K562 (cell line): Measurements from ENCODE around the gene MRRF. TPM values are rescaled to one million over a fixed set of nuclear protein-coding genes. Genes with fewer than 3 reads are reported as not detected.
A peak's percentile ranks its signal among the peaks of the same experiment; 100 is the strongest.

ENCODE experiments used
- CHD4 ChIP-seq: fragments of 200-600 bp; sonication (generic); IDR thresholded peaks from 3 replicates; pipeline ENCODE4 v1.6.1; 2012; ENCODE audit warnings: low read depth, mild to moderate bottlenecking, mixed read lengths, low read length, inconsistent platforms; ENCODE audit not compliant: insufficient read depth, insufficient replicate concordance, poor library complexity, severe bottlenecking
- DPF2 ChIP-seq: fragments of 450-650 bp; IDR thresholded peaks from 2 replicates; pipeline ENCODE4 v1.6.1; 2016
- EZH2 ChIP-seq: IDR thresholded peaks from 2 replicates; pipeline ENCODE4 v1.6.1; 2012; ENCODE audit warnings: low read depth, mild to moderate bottlenecking, inconsistent platforms, low read length, borderline replicate concordance
- GATAD2A ChIP-seq: fragments of 450-650 bp; IDR thresholded peaks from 2 replicates; pipeline ENCODE4 v1.6.1; 2017
- JUND ChIP-seq, 2 experiments: IDR thresholded peaks; 2 replicates in 1 of 2; 3 replicates in 1 of 2; pipeline ENCODE4 v1.6.1; 2011; ENCODE audit warnings: borderline replicate concordance in 2 of 2, low read depth in 2 of 2, low read length in 2 of 2, improper control_type of control experiment in 1 of 2, missing biosample characterization in 1 of 2, missing genetic modification characterization in 1 of 2, missing genetic modification reagents in 1 of 2
- MIER1 ChIP-seq: fragments of 450-650 bp; IDR thresholded peaks from 2 replicates; pipeline ENCODE4 v1.6.1; 2016; ENCODE audit warnings: antibody characterized with exemption, mild to moderate bottlenecking, low read depth
- RBFOX2 ChIP-seq: fragments of 200-400 bp; formaldehyde crosslinking; IDR thresholded peaks from 2 replicates; pipeline ENCODE4 v1.6.1; 2017; ENCODE audit warnings: low read depth, mild to moderate bottlenecking, low read length, moderate library complexity
- SMARCE1 ChIP-seq: fragments of 450-650 bp; IDR thresholded peaks from 2 replicates; pipeline ENCODE4 v1.7.1; 2016; ENCODE audit warnings: mild to moderate bottlenecking
- TFAM ChIP-seq: fragments of 250-450 bp; sonication (Bioruptor Pico); conservative IDR thresholded peaks from 2 replicates; pipeline ENCODE4 v1.5.0; 2021; ENCODE audit warnings: mild to moderate bottlenecking, moderate library complexity
- TRIM24 ChIP-seq, 2 experiments: fragments of 450-650 bp; IDR thresholded peaks; 2 replicates each; pipeline ENCODE4 v1.6.1; 2016
- ZNF263 ChIP-seq: sonication (generic); formaldehyde crosslinking; IDR thresholded peaks from 2 replicates; pipeline ENCODE4 v1.8.0; 2022; ENCODE audit warnings: mild to moderate bottlenecking, missing genetic modification reagents, borderline replicate concordance
- ZNF282 ChIP-seq: sonication (generic); formaldehyde crosslinking; IDR thresholded peaks from 2 replicates; pipeline ENCODE4 v1.8.1; 2023; ENCODE audit warnings: missing genetic modification reagents
- polyA plus RNA-seq, 8 experiments: library from polyadenylated mRNA; depleted of rRNA in 4 of 8; stranded (reverse) in 5 of 8; unstranded in 3 of 8; fragments of >200 nt; fragmentation: Nextera tagmentation in 2 of 8; fragmentation: Illumina TruSeq in 1 of 8; extraction: Ambion mirVana in 2 of 8; extraction: Trizol in 1 of 8; gene quantifications; 2 replicates each; pipeline versions ENCODE4 v1.2.1 to v1.2.3, GENCODE V29; 2011 to 2014; ENCODE audit warnings: inconsistent platforms in 1 of 8, missing spikeins in 1 of 8
- total RNA-seq, 7 experiments: library from RNA; depleted of rRNA in 6 of 7; stranded (reverse); fragments of >200 nt in 6 of 7; fragmentation: Illumina TruSeq in 2 of 7; extraction: Trizol in 2 of 7; gene quantifications; 2 replicates each; pipeline versions ENCODE4 v1.2.1 to v1.2.3, GENCODE V29; 2011 to 2021; ENCODE audit warnings: low replicate concordance in 1 of 7
- TF ChIP-seq, protein P1 (sequence below): sonication (generic); formaldehyde crosslinking; IDR thresholded peaks from 2 replicates; pipeline ENCODE4 v1.8.0; 2022; ENCODE audit warnings: missing genetic modification reagents, mild to moderate bottlenecking, borderline replicate concordance
- TF ChIP-seq, protein P2 (sequence below): sonication (generic); formaldehyde crosslinking; IDR thresholded peaks from 2 replicates; pipeline ENCODE4 v1.8.0; 2022; ENCODE audit warnings: mild to moderate bottlenecking, missing genetic modification reagents
- TF ChIP-seq, protein P3 (sequence below), 2 experiments: IDR thresholded peaks; 2 replicates each; pipeline ENCODE4 v1.6.1; 2011; ENCODE audit warnings: borderline replicate concordance in 1 of 2, control low read depth in 1 of 2, low read depth in 1 of 2, low read length in 1 of 2, mild to moderate bottlenecking in 1 of 2, mixed read lengths in 1 of 2, moderate library complexity in 1 of 2; ENCODE audit not compliant: insufficient read depth in 1 of 2, insufficient read length in 1 of 2, poor library complexity in 1 of 2, severe bottlenecking in 1 of 2; ENCODE audit errors: extremely low read depth in 1 of 2

MRRF gene
- total and polyA plus RNA-seq, 9 of the 15 experiments (the other 6 are each of a cell fraction or from before 2014, with no cell fraction given): 55.0 to 105 (median 81.2) TPM

DNA sequence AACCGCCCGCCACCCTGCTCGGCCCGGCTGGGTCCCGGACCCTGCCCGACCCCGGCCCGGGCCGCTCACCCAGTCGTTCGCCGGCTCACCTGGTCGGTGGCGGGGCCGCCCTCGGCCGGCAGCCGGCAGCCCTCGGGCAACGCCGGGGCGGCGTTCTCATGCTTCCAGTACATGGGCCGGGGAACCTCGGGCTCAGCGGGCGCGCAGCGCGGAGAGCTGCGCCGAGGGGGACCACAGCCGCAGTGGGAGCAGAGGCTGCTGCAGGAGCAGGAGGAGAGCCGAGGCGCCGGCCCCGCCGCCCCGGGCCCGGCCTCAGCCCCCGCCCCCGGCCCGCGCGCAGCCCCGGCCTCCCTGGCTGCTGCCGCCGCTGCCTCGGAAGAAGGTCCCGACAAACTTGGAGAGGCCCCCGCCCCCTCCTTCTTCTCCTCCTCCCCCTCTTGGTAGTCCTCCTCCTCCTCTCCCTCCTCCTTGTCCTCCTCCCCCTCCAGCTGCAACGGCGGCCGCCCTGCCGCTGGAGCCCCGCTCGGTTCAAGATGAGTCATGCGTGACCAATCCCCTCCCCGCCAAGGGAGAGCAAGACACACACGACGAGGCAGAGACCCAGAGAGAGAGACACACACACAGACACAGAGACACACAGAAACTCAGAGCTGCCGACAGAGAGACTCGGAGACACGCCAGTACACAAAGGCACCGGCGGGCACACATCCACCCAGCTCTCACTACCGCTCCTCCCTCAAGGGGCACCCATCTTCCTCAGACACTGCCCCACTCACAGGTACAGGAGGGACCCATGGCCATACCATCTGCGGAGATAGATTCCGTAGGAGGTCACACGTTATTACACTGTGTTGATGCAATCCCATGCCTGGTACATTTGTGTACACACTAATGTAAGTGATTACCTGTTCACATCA lies 35.9 kb upstream of the MRRF start, which contains the start of gene LHX6 (continued):
- TF ChIP-seq EZH2: 0 out of 2 replicates have a peak, but pooled peaks have one; percentile 45
- no peak for TF ChIP-seq ZNF282 (CRISPR knock-in tag)
- TF ChIP-seq RBFOX2: 0 out of 2 replicates have a peak, but pooled peaks have one; percentile 28
- peak; percentile 98 for TF ChIP-seq ZNF263 (CRISPR knock-in tag)
- peak; percentile 59 for TF ChIP-seq SMARCE1
- TF ChIP-seq, protein P1, sequence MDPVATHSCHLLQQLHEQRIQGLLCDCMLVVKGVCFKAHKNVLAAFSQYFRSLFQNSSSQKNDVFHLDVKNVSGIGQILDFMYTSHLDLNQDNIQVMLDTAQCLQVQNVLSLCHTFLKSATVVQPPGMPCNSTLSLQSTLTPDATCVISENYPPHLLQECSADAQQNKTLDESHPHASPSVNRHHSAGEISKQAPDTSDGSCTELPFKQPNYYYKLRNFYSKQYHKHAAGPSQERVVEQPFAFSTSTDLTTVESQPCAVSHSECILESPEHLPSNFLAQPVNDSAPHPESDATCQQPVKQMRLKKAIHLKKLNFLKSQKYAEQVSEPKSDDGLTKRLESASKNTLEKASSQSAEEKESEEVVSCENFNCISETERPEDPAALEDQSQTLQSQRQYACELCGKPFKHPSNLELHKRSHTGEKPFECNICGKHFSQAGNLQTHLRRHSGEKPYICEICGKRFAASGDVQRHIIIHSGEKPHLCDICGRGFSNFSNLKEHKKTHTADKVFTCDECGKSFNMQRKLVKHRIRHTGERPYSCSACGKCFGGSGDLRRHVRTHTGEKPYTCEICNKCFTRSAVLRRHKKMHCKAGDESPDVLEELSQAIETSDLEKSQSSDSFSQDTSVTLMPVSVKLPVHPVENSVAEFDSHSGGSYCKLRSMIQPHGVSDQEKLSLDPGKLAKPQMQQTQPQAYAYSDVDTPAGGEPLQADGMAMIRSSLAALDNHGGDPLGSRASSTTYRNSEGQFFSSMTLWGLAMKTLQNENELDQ: no peak
- peak; percentile 76 for TF ChIP-seq DPF2
- TF ChIP-seq TRIM24 (IDR thresholded peaks at IDR 0.05): 0 out of 4 replicates have a peak, but pooled peaks of 1 of the 2 experiments have one; percentile 34
- TF ChIP-seq TFAM: no peak
- no peak for TF ChIP-seq CHD4
- TF ChIP-seq GATAD2A: 0 out of 2 replicates have a peak, but pooled peaks have one; percentile 46
- TF ChIP-seq, protein P2, sequence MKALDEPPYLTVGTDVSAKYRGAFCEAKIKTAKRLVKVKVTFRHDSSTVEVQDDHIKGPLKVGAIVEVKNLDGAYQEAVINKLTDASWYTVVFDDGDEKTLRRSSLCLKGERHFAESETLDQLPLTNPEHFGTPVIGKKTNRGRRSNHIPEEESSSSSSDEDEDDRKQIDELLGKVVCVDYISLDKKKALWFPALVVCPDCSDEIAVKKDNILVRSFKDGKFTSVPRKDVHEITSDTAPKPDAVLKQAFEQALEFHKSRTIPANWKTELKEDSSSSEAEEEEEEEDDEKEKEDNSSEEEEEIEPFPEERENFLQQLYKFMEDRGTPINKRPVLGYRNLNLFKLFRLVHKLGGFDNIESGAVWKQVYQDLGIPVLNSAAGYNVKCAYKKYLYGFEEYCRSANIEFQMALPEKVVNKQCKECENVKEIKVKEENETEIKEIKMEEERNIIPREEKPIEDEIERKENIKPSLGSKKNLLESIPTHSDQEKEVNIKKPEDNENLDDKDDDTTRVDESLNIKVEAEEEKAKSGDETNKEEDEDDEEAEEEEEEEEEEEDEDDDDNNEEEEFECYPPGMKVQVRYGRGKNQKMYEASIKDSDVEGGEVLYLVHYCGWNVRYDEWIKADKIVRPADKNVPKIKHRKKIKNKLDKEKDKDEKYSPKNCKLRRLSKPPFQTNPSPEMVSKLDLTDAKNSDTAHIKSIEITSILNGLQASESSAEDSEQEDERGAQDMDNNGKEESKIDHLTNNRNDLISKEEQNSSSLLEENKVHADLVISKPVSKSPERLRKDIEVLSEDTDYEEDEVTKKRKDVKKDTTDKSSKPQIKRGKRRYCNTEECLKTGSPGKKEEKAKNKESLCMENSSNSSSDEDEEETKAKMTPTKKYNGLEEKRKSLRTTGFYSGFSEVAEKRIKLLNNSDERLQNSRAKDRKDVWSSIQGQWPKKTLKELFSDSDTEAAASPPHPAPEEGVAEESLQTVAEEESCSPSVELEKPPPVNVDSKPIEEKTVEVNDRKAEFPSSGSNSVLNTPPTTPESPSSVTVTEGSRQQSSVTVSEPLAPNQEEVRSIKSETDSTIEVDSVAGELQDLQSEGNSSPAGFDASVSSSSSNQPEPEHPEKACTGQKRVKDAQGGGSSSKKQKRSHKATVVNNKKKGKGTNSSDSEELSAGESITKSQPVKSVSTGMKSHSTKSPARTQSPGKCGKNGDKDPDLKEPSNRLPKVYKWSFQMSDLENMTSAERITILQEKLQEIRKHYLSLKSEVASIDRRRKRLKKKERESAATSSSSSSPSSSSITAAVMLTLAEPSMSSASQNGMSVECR (CRISPR knock-in tag): peak; percentile 48; the same call in 1 of the 2 replicates
- TF ChIP-seq, protein P3, sequence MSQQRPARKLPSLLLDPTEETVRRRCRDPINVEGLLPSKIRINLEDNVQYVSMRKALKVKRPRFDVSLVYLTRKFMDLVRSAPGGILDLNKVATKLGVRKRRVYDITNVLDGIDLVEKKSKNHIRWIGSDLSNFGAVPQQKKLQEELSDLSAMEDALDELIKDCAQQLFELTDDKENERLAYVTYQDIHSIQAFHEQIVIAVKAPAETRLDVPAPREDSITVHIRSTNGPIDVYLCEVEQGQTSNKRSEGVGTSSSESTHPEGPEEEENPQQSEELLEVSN (IDR thresholded peaks at IDR 0.05; ENCODE audit: borderline replicate concordance in 1 of 2, extremely low read depth in 1 of 2, insufficient read depth in 1 of 2, insufficient read length in 1 of 2, low read depth in 1 of 2, low read length in 1 of 2, poor library complexity in 1 of 2, severe bottlenecking in 1 of 2): peak in 1 of 2 experiments; percentile 11
- 0 out of 2 replicates have a peak, but pooled peaks have one; percentile 23 for TF ChIP-seq MIER1
- TF ChIP-seq JUND (IDR thresholded peaks at IDR 0.05; ENCODE audit: borderline replicate concordance, low read depth, low read length): peak; percentile 86
- TF ChIP-seq JUND (tag; IDR thresholded peaks at IDR 0.05; ENCODE audit: borderline replicate concordance, low read depth, low read length): peak; percentile 67; the same call in 1 of the 3 replicates
